GM19455 (cell line): Measurements from ENCODE around the gene IFITM1.
"Not testable (repeated sequence)": the region's sequence is repeated elsewhere in the genome, so short reads cannot be mapped to it uniquely, and the experiment has no call there.

ENCODE experiments used
- ATAC-seq: cut with Tn5 transposase; IDR thresholded peaks from one replicate; pipeline ENCODE4 v1.9.1; 2021; ENCODE audit not compliant: unreplicated experiment

Gene IFITM1

DNA sequence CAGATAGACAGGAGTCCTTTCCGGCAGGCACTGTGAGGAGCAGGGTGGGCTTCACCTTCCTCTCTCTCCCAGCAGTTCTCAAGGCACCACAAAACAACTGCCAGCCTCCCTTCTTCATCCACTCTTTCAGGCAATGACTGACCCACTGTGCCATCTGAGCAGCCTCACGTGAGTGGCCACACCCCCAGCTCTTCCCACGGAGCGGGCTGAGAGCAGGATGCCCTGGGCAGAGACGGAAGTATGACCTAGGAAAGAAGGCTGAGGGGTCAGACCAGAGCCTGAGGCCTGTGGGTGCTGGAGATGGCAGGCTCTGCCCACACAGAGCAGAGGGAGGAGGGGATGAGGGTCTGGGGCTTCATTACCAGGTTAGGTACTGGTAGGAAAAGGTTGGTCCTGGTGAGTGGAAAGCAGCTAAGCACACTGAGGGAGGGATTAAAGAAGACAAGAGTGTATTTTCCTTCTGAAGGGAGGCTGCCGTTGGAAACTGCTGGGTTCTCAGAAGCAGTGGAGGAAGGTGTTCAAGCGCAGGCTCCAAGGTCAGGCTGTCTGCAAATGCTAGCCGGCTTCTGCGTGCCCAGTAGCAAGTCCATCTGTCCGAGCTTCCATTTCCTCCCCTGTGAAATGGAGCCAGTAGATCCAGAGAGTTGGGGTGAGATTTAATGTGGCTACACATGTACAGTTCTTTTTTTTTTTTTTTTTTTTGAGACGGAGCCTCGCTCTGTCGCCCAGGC, 31.0 kb upstream of the IFITM1 start:
- ATAC-seq: no peak

DNA sequence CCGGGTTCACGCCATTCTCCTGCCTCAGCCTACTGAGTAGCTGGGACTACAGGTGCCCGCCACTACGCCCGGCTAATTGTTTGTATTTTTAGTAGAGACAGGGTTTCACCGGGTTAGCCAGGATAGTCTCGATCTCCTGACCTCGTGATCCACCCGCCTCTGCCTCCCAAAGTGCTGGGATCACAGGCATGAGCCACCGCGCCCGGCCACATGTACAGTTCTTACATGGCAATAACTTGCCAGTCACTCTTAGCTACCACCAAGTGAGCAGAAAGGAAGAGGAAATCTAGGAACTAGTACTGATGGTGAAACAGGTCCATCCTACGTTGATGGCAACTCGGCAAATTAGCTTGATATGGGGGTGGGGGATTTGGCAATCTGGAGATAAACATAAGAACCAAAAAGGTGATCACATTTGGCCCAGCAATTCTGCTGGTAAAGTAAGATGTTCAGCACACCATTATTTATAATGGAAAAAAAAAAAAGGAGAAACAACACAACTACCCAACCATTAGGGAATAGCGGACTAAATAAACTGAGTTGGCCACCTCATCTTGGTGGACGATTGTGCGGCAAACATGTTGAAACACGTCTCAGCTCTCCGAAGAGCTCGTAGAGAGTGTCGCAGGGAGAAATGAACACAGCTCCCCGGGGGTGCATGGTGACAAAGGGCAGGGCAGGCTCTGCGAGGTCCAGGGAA, 30.3 kb upstream of the IFITM1 start:
- no peak for ATAC-seq

DNA sequence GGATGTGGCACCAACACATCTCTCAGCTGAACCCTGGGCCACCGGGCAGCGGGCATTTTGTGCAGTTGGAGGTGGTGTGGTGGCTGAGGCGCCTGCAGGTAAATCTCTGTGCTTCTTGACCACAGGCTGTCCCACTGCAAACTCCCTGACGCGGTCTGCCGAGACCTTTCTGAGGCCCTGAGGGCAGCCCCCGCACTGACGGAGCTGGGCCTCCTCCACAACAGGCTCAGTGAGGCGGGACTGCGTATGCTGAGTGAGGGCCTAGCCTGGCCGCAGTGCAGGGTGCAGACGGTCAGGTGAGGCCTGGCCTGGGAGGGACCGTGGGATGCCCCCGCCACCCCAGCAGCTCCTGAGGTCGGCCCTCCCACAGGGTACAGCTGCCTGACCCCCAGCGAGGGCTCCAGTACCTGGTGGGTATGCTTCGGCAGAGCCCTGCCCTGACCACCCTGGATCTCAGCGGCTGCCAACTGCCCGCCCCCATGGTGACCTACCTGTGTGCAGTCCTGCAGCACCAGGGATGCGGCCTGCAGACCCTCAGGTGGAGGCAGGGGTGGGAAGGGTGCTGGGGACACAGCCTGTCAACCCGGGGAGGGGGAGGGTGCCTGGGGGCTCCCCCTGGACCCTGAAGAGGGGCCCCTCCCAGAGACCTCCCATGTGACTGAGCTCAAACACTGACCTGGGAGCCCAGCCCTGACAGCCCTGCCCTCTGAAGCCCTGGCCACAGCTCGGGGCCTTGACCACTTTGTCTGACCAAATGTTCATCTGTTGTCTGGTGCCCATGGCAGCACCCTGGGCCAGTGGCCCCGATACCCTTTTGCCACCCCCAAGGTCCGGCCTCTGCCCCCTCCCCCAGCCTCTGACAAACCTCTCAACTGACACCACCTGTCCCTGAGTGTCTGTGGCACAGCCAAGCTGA, 29.5 kb upstream of the IFITM1 start:
- no peak for ATAC-seq

DNA sequence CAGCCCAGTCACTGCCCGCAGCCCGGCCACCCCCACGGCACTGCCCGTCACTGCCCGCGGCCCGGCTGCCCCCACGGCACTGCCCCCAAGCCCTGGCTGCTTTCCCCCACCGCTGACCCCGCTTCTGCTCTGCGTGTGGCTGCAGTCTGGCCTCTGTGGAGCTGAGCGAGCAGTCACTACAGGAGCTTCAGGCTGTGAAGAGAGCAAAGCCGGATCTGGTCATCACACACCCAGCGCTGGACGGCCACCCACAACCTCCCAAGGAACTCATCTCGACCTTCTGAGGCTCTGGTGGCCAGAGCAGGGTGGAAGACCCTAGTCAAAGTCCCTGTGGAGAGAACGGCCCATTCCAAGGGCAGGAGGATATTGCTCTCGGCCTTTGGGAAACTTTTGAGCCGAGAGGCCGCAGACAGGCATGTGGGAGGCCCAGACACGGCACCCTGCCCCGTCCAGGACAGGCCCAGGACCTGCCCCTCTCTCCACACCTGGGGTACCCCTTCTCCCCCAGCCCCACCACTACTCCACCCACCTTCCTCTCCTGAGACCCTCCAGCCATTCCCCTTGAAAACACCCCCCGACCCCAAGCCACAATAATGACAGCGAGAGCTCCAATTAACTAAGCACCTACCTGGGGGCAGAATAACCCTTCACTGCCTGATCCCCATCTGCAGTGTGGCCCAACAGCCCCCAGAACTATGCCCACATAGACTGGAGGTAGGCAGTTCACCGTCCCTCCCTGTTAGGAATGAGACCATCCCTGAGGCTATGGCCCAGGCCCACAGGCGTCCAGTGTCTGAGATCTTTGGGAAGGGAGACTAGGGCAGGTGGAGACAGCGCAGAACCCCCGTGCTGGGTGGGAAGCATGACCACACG, 28.6 kb upstream of the IFITM1 start:
- ATAC-seq: no peak

DNA sequence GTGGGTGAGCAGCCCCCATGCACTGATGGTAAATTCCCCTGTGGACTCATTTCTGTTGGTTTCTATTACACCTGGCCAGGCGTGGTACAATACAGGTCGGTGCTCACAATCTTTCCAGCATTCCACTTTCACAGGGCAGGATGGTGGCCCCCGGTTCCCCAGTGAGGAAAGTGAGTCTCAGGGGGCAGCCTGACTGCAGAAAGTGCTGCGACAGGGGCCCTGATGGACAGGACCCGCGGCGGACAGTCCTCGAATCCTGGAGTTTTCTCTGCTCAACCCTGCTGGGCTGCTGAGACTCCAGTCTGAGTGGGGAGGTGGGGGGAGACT, 28.0 kb upstream of the IFITM1 start:
- no peak for ATAC-seq

GRCh38 chr11:286977-287820, 26.6 kb upstream of the IFITM1 start:
- not testable (repeated sequence) for ATAC-seq

- no peak for ATAC-seq
These were observed 25.9 kb upstream of the IFITM1 start for GRCh38 chr11:287821-288477.

DNA sequence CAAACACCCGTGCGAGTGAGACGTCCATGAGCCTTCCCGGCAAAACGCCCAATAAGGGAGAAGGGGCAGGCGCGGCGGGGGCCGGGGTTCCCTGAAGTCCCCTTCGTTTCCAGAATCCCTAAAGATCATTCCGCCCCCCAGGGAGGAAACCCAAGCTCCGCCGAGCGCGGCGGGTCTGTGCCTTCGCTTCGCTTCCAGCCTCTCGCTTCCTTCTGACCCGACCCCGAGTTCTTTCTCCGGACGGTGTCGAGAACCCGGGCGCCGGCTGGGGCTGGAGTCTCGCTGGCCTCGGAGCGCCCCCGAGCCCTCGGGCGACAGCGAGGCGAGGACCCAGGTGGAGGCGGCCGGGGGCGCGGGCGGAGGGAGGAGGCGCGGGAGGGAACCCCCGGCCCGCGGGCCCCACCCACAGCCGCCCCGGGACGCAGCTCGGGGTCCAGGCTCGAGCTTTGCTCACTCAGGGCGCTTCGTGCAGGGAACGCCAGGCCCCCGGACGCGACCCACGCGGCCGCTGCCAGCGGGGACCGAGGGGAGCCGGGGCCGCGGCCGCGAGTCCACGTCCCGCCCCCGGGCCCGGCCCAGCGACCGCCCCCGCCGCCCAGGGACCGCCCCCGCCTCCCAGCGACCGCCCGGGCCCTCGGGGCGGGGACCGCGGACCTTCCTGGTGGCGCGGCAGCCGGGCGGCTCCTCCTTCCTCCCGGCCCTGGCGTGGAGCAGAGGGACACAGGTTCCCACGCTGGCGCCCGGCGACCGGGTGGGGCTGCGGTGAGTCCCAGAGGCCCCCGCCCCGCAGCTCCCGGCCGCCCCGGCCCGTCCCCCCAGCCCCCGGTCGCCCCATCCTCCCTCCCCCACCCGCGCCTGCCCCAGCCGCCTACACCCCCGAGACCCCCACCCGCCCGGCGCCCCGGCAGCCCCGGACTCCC, 25.1 kb upstream of the IFITM1 start, which contains the start of gene PGGHG:
TSS of gene PGGHG (plus strand) at position 649 of the 920 bp plus-strand sequence. CDS start 691 bp downstream, outside the sequence.
- no peak for ATAC-seq

GRCh38 chr11:289398-289711, 24.5 kb upstream of the IFITM1 start:
- no peak for ATAC-seq

DNA sequence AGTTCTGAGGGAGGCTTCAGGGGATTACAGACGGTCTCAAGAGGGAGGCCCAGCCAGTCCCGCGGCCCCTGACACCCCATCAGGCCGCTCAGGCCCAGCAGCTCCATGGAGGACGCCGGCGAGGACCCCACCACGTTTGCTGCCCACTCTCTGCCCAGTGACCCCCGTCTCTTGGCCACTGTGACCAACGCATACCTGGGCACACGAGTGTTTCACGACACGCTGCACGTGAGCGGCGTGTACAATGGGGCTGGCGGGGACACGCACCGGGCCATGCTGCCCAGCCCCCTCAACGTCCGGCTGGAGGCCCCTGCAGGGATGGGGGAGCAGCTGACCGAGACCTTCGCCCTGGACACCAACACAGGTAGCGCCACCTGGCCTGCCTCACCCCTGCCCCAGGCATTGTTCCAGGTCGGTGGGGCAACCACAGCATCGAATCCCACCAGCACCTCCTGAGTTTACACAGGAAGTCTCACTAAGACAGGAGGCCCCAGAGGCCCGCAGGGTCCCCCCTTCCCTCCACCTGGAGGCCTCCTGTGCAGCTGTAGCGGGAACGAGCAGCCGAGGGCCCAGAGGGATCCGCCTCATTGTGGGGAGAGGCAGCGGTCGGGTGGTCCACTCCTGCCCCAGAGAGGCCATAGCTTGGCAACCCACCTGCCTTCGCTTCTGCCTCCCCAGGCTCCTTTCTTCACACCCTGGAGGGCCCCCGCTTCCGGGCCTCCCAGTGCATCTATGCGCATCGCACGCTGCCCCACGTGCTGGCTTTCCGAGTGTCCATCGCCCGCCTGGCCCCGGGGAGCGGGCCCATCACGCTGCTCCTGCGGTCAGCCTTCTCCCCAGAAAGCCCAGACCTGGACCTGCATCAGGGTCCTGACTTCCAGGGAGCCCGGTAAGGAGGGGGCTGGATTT, 23.9 kb upstream of the IFITM1 start:
- ATAC-seq: no peak

DNA sequence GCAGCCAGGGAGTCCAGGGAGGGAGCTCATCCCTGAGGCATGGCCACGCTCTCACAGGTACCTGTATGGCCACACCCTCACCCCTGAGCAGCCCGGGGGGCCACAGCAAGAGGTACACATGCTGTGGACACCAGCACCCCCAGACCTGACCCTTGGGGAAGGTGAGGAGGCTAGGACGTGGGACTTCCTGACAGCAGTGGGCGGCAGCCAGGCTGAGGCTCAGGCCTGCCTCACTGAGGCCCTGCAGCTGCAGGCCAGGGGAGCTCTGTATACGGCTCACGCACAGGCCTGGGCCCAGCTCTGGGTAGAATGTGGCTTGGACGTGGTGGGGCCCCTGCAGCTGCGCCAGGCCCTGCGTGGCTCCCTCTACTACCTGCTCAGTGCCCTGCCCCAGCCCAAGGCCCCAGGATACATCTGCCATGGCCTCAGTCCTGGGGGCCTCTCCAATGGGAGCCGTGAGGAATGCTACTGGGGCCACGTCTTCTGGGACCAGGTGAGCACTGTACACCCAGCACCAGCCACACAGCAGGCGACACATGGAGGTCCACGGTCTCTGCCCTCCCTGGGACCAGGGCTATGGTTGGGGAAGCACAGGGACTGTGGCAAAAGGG, 23.1 kb upstream of the IFITM1 start:
- ATAC-seq: no peak

- no peak for ATAC-seq
These were observed 22.3 kb upstream of the IFITM1 start for GRCh38 chr11:291281-292210.

GRCh38 chr11:292211-293121, 21.4 kb upstream of the IFITM1 start:
- no peak for ATAC-seq

DNA sequence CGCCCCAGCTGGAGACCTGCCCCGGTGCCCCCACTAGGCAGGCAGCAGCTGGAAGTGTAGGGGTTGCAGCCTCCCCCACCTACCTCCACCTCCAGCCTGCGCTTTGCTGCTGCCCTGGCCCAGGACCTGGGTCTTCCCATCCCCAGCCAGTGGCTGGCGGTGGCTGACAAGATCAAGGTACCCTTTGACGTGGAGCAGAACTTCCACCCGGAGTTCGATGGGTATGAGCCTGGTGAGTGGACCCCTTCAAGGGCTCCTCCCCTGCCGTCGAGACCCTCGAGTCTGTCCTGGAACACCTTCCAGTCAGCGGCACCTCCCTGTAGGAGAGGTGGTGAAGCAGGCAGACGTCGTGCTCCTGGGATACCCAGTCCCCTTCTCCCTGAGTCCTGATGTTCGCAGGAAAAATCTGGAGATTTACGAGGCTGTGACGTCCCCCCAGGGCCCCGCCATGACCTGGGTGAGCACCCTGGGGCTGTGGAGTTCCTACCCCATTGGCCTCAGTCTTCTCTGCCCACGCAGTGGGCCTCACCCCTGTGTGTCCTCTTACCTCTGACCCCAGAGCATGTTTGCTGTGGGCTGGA, 20.5 kb upstream of the IFITM1 start:
- no peak for ATAC-seq
